ENCODE measurements around the gene POC1A.
A peak's percentile ranks its signal among the peaks of the same experiment; 100 is the strongest.

POC1A gene

GRCh38 chr3:52099001-52099401, 55.2 kb downstream of the POC1A start:
- no peak for DNase-seq (ENCODE audit: low read depth)

DNA sequence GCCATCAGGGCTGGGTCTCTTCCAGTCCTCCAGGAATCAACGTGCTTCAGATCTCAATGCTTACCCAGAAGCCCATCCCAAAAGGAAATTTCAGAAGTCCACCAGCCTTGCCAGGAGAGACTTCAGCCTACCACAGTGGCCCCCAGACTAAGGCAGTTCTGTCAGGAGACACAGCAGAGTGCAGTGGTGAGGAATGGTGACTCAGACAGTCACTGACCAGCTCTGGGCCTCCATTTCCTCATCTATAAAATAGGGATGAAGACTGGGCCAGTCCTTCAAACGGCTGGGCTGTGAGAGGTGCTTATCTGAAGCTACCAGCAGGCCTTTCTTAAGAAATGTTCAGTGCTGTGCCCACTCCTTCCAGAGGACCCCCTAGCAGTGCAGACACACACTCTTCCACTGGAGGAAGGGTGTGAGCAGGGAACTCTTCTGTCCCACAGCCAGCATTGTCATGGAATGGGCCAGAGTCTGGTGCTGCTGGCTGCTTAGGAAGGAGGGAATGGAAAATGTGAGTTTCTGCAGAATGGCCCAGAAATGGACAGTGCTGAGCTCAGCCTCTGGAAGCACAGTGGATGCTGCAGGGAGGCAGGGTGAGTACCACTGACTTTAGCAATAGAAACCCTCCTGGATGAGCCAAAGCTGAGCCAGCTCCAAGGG, 56.2 kb downstream of the POC1A start:
- DNase-seq (ENCODE audit: low read depth), result no peak

GRCh38 chr3:52095990-52096775, 58.0 kb downstream of the POC1A start:
- peak; percentile 61 for DNase-seq (ENCODE audit: low read depth)

DNA sequence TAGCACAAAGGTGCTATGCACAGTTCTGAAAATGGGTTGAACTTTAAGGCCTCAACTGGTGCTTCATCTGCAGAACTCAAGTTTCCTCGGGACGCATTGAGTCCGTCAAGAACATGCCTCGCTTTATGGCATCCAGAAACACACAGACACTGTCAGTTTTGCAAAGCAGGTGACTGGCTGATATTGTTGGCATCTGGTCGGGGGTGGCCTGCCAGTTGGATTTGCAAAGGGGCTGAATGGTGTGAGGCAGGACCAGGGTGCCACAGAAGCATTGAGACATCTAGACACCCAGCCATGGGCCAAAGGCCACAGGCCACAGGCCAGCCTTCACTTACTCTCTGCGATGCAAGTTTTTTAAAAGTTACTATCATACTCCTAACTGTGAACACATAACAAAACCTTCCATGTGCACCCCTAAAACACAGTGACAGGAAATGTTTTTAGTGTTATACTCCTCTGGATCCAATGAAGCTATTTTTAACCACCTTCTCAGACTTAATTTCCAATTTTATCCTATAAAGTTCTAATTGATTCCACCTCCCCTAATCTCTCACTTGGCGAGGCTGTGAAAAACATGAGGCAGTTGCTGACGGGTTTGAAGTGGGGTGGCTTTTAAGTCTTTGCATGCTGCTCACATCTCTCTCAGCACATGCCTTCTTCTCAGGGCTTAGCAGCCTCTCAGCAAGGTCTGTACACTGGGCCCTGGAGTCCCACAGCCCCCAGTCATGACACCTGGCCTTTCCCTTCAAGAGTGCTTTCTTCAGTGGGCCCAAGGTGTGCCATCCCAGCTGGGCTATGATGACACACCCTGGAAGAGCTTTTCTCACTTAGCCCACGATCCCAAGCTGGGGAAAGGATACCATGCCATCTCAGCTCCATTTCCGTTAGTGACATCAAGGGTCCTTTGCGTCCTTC, 59.4 kb downstream of the POC1A start:
- no peak for DNase-seq (ENCODE audit: low read depth)

- peak; percentile 57 for DNase-seq (ENCODE audit: low read depth)
Measured at GRCh38 chr3:52093756-52094545, 60.3 kb downstream of the POC1A start.

GRCh38 chr3:52092891-52093290, 61.3 kb downstream of the POC1A start:
- no peak for DNase-seq (ENCODE audit: low read depth)

GRCh38 chr3:52092271-52092660, 62.0 kb downstream of the POC1A start:
- DNase-seq (ENCODE audit: low read depth), result no peak

GRCh38 chr3:52091586-52092270, 62.5 kb downstream of the POC1A start:
- DNase-seq (ENCODE audit: low read depth), result no peak

- no peak for DNase-seq (ENCODE audit: low read depth)
Measured at GRCh38 chr3:52090933-52091468, 63.2 kb downstream of the POC1A start.

DNA sequence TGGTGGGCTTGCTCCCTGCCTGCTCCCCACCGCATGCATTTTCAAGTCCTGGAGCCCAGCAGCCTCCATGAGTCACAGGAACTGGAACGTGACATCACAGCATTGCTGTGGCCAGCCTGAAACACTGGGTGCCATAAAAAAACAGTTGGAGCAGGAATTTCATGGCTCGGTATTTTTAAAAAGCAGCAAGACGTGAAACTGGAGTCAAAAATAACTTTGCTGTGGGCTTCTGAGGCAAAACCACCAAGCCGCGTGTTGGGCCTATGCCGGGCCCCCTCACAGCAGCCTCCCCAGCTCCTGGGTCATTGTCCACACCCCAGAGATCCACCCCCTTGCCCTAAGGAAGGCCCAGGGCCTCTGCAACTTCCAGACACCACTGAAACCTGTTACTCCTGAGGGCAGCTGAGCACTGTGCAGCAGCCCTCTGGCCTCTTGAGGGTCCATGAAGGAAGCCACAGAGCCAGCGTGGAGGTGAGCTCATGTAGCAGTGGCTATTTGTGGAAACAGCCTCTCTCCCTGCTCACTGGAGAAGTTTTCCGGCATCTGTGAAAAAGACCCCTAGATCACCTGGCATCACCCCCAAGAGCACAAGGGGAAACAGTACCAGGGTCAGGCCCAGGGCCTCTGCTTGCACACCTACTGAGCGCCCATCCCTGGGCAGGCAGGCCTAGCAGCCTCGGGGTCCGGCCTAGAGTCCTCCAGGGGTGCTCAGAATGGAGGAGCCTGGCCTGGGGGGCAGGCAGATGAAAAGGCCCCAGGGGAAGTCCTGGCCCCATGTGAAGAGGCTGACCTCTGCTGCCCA, 63.9 kb downstream of the POC1A start:
- peak; percentile 84 for DNase-seq (ENCODE audit: low read depth)

- no peak for DNase-seq (ENCODE audit: low read depth)
Measured at GRCh38 chr3:52089691-52090090, 64.5 kb downstream of the POC1A start.

DNA sequence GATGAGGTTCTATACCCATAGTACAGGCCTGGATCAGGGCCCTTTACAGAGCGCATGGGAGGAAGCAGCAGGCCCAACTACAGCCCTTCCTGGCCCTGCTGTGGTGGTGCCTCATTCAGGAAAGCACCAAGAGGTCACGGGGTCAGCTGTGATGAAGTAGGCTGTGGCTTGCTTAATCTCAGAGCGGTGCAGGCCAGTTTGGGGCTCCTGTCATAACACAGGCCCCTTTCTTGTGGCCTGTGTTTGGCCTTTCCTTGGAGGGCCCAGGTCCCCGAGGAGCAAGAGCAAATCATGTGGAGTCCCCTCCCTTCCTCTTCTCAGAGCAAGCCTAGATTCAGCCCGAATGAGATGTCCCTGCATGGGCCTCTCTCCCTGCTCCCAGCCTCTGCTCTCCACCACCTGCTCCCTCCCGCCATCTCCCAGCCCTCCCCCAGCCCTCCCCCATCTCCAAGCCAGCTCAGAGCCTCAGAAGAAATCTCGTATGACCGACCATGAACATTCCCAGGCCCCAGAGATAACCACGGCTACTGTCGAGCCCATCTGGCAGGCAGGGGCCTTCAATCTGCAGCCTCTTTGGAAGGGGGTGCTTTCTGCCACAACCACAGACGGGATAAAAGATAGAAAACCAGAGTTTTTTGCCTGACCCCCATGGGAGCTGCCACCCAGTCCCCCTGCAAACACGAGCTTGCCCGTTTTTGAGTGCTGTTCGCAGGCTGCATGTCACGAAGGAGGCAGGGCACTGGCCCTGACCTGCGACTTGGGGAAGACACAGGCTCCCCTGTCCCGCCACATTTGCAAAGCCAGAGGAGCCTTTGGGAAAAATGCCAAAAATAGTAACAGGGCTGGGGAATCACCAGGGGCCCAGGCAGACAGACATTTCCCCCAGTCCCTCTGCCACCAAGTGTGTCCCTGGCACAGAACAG, 65.5 kb downstream of the POC1A start:
- DNase-seq (ENCODE audit: low read depth), result peak; percentile 84

DNA sequence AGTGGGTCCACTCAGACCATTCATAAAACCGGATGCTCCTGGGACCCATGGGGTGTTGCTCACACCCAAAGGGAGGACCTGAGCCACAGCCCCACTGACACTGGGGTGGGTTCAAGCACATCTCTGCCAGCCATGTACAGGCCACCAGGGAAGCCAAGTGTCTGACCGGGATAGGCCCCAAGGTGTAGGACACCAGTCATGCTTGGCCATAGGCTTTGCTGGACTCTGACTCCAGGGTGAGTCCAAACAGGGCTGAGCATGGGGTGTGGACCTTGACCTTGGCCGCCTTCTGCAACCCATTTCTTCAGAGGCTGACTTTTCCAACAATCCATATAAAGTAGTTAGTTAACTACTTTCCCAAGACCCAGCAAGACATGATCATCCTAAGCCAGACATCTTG, 66.5 kb downstream of the POC1A start:
- DNase-seq (ENCODE audit: low read depth), result no peak

DNA sequence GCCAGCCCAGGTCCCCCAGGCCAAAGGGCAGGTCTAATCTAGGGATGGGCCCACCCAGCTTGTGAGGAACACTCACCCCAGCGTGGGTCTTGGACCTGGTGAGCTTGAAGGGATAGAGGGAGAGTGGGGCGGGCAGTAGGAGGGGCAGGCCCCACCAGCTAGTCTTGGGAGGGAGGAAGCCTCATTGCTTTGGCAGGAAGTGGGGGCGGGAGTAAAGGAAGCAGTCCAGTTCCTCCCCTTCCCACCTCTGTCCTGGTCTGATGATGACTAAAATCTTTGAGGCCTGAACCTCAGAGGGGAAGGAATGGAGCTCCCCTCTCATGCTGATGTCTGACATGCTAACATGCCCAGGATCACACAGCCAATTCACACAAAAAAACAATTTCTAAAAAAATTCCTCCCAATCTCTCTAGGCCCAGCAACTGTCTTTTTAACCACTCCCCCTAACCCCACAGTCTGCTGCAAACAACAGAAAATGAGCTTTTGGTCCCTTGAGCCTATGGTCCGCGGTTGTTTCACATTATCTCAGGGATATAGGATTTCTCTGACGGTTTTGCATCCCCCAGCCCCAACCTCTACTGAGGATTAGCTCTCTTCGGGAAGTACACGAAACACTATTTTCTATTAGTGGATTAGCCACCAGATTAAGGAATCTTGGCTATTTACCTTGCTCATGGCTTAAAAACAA, 67.1 kb downstream of the POC1A start:
- DNase-seq (ENCODE audit: low read depth), result no peak

DNA sequence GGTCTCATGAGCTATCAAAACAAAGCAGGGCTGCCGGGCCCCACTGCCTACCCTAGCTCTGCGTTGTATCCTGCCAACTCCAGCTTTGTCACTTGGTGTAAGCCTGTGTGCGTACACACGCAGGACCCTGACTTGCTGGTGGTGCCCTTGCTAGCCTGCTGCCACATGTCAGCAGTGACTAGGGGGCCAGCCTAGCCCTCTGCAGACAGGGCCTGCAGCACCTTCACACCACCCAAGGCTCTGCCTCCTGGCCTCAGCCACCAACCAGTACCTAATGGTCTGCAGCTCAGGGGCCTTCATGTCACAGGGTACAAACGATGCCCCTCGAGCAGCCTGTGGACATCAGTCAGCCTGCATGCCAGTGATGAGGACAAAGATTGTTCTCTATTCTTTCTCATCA, 67.8 kb downstream of the POC1A start:
- no peak for DNase-seq (ENCODE audit: low read depth)

DNA sequence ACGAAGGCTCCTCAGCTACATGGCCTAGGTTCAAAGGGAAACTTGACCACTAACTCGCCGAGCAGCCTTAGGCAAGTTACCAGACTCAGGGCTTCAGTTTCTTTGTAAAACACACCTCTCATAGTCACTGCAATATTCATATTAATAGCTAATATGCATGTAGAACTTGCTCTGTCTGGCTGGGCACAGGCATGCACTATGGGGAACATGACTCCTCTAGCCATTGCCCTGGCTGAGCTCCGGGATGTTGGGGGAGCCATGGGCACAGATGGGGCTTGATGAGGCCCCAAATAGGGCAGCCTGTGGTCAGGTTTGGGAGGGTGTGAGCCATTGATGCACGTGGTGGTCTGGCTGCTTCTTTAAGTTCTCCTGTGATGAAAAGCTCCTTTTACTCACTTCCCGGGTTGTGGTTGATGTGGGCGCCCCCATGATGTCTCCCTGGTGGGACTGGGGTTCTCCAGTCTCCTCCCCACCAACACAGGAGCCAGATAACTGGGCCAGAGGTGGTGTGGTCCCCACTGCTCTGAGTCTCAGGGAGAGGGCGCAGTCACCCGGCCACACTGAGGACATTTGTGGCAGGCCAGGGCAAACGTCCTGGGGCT, 68.4 kb downstream of the POC1A start:
- DNase-seq (ENCODE audit: low read depth), result no peak

GRCh38 chr3:52084954-52085680, 69.1 kb downstream of the POC1A start:
- DNase-seq (ENCODE audit: low read depth), result no peak
